Mesenchymal stem cell (in vitro differentiated cells and primary cell): ENCODE data around the gene TMEM167B. TPM values are rescaled to one million over a fixed set of nuclear protein-coding genes. Genes with fewer than 3 reads are reported as not detected.
"Not testable (repeated sequence)": the region's sequence is repeated elsewhere in the genome, so short reads cannot be mapped to it uniquely, and the experiment has no call there.

Experiments used
- DNase-seq: peaks from one replicate; pipeline ENCODE4 v3.0.0-alpha.2; 2013
- H2AFZ ChIP-seq: one replicate; pipeline ENCODE4 v1.6.1; 2013; ENCODE audit warnings: low read depth, mild to moderate bottlenecking, control low read depth, inconsistent platforms, low read length, moderate library complexity
- H2AK5ac ChIP-seq: 2 replicates; pipeline ENCODE4 v1.6.1; 2013; ENCODE audit warnings: low read length, moderate library complexity, mild to moderate bottlenecking, inconsistent platforms; ENCODE audit not compliant: severe bottlenecking
- H2BK120ac ChIP-seq: one replicate; pipeline ENCODE4 v1.6.1; 2013; ENCODE audit warnings: low read depth, mild to moderate bottlenecking, inconsistent platforms, low read length, moderate library complexity
- H2BK12ac ChIP-seq, 2 experiments: one replicate each; pipeline ENCODE4 v1.6.1; 2013; ENCODE audit warnings: inconsistent platforms in 2 of 2, low read length in 2 of 2, mild to moderate bottlenecking in 2 of 2, moderate library complexity in 2 of 2, control low read depth in 1 of 2
- H2BK15ac ChIP-seq: one replicate; pipeline ENCODE4 v1.6.1; 2013; ENCODE audit warnings: mild to moderate bottlenecking, low read depth, inconsistent platforms; ENCODE audit not compliant: poor library complexity, severe bottlenecking
- H2BK5ac ChIP-seq: 2 replicates; pipeline ENCODE4 v1.6.1; 2013; ENCODE audit warnings: low read depth, mild to moderate bottlenecking, low read length, control low read depth, inconsistent platforms; ENCODE audit not compliant: poor library complexity, severe bottlenecking
- H3K14ac ChIP-seq, 2 experiments: one replicate each; pipeline ENCODE4 v1.6.1; 2013; ENCODE audit warnings: inconsistent platforms in 2 of 2, low read length in 2 of 2, control low read depth in 1 of 2, mild to moderate bottlenecking in 1 of 2, moderate library complexity in 1 of 2
- H3K18ac ChIP-seq, 2 experiments: one replicate each; pipeline ENCODE4 v1.6.1; 2013; ENCODE audit warnings: inconsistent platforms in 2 of 2, low read length in 2 of 2, control low read depth in 1 of 2, low read depth in 1 of 2, mild to moderate bottlenecking in 1 of 2
- H3K23ac ChIP-seq, 2 experiments: one replicate each; pipeline ENCODE4 v1.6.1; 2013; ENCODE audit warnings: inconsistent platforms in 2 of 2, low read length in 2 of 2, mild to moderate bottlenecking in 2 of 2, moderate library complexity in 2 of 2, control low read depth in 1 of 2
- H3K27ac ChIP-seq: 2 replicates; pipeline ENCODE4 v1.5.1; 2013; ENCODE audit warnings: mild to moderate bottlenecking, moderate library complexity, low read length, control low read depth, inconsistent platforms; ENCODE audit not compliant: poor library complexity, severe bottlenecking
- H3K27me3 ChIP-seq, 2 experiments: 2 replicates each; pipeline versions ENCODE4 v1.6.1 to v1.7.0; 2013; ENCODE audit warnings: low read length in 2 of 2, mild to moderate bottlenecking in 2 of 2, moderate library complexity in 2 of 2, control low read depth in 1 of 2, inconsistent platforms in 1 of 2; ENCODE audit not compliant: control insufficient read depth in 1 of 2, insufficient read depth in 1 of 2
- H3K36me3 ChIP-seq, 2 experiments: 2 replicates each; pipeline versions ENCODE4 v1.6.1 to v1.7.0; 2013; ENCODE audit warnings: low read length in 2 of 2, control low read depth in 1 of 2, inconsistent platforms in 1 of 2, low read depth in 1 of 2, mild to moderate bottlenecking in 1 of 2; ENCODE audit not compliant: insufficient read depth in 2 of 2, control insufficient read depth in 1 of 2
- H3K4ac ChIP-seq, 2 experiments: one replicate each; pipeline ENCODE4 v1.6.1; 2013; ENCODE audit warnings: inconsistent platforms in 2 of 2, low read length in 2 of 2, mild to moderate bottlenecking in 2 of 2, moderate library complexity in 2 of 2, control low read depth in 1 of 2, low read depth in 1 of 2
- H3K4me1 ChIP-seq: 2 replicates; pipeline ENCODE4 v1.6.1; 2013; ENCODE audit warnings: low read depth, low read length, control low read depth; ENCODE audit not compliant: control insufficient read depth, insufficient read depth
- H3K4me2 ChIP-seq: 2 replicates; pipeline ENCODE4 v1.6.1; 2013; ENCODE audit warnings: low read length, mild to moderate bottlenecking, inconsistent platforms; ENCODE audit not compliant: poor library complexity, severe bottlenecking
- H3K4me3 ChIP-seq, 2 experiments: 2 replicates each; pipeline versions ENCODE4 v1.5.1 to v1.7.0; 2013; ENCODE audit warnings: low read length in 2 of 2, mild to moderate bottlenecking in 2 of 2, control low read depth in 1 of 2, low read depth in 1 of 2; ENCODE audit not compliant: insufficient read depth in 1 of 2
- H3K79me1 ChIP-seq: replicated peaks from 2 replicates; pipeline ENCODE4 v1.6.1; 2013; ENCODE audit warnings: mild to moderate bottlenecking, control low read depth, low read length, inconsistent platforms; ENCODE audit not compliant: poor library complexity, severe bottlenecking
- H3K9ac ChIP-seq: 2 replicates; pipeline ENCODE4 v1.7.0; 2013; ENCODE audit warnings: mild to moderate bottlenecking, low read length, moderate library complexity
- H3K9me3 ChIP-seq: 2 replicates; pipeline ENCODE4 v1.7.0; 2013; ENCODE audit warnings: mild to moderate bottlenecking, low read length; ENCODE audit not compliant: control insufficient read depth
- H4K8ac ChIP-seq: one replicate; pipeline ENCODE4 v1.6.1; 2013; ENCODE audit warnings: inconsistent platforms, mild to moderate bottlenecking, low read length, moderate library complexity
- H4K91ac ChIP-seq: one replicate; pipeline ENCODE4 v1.6.1; 2013; ENCODE audit warnings: mild to moderate bottlenecking, low read length, inconsistent platforms
- WGBS: methylation state at CpG from one replicate; pipeline ENCODE4 v1.1.7; 2013; ENCODE audit warnings: mixed read lengths; 5-methylcytosine and 5-hydroxymethylcytosine counted together
- small RNA-seq: library from polyadenylated mRNA; stranded (forward); fragments of <200 nt; extraction: miRNeasy Mini kit (QIAGEN cat#:217004); gene quantifications from one replicate; pipeline ENCODE3, GENCODE V24; 2013; ENCODE audit warnings: low read depth

The TMEM167B gene

GRCh38 chr1:109142260-109142659 is 51.7 kb downstream of the TMEM167B start:
- Histone ChIP-seq H3K27ac (no peak overlapping the region), H2BK12ac (no peak overlapping the region), H4K8ac (no peak overlapping the region), H2AK5ac (no peak overlapping the region), H3K4me1 (no peaks in the 10 kb centered on the region), H3K36me3 (no peaks in the 10 kb centered on the region), H4K91ac (no peak overlapping the region), H2BK5ac (no peak overlapping the region), H3K4me2 (no peak overlapping the region), H3K9ac (no peak overlapping the region), H3K4me3 (no peak overlapping the region), H3K27me3 (no peaks in the 10 kb centered on the region), H3K18ac (no peak overlapping the region), H2AFZ (no peak overlapping the region), H2BK120ac (no peak overlapping the region), H2BK15ac (no peak overlapping the region), H3K9me3 (no peaks in the 10 kb centered on the region), H3K23ac (no peak overlapping the region), H3K79me1 (no peaks in the 10 kb centered on the region), H3K14ac (no peak overlapping the region), H3K4ac (no peak overlapping the region)
- WGBS, result 91% methylated on average over 5 of the region's 5 CpGs
- DNase-seq, result no peak

GRCh38 chr1:109142725-109143124 is 52.2 kb downstream of the TMEM167B start:
- not testable (repeated sequence) for H4K91ac ChIP-seq, H4K8ac ChIP-seq, H3K18ac ChIP-seq, H3K14ac ChIP-seq, H3K4ac ChIP-seq, DNase-seq, H3K4me3 ChIP-seq, H2BK12ac ChIP-seq, H3K79me1 ChIP-seq, H2BK120ac ChIP-seq, H2AFZ ChIP-seq, H2BK5ac ChIP-seq, H3K23ac ChIP-seq, H3K27me3 ChIP-seq, H2AK5ac ChIP-seq, H2BK15ac ChIP-seq, H3K4me2 ChIP-seq, H3K9me3 ChIP-seq, H3K27ac ChIP-seq, H3K36me3 ChIP-seq, H3K9ac ChIP-seq, H3K4me1 ChIP-seq
- 100% methylated on average over 6 of the region's 6 CpGs for WGBS

Small RNA genes within 50 kb of the gene (small RNA-seq; reads per million reads assigned to genes)
- not detected for gene AL356488.2
